ENCODE results near the gene ZMYM1. TPM values are rescaled to one million over a fixed set of nuclear protein-coding genes. Genes with fewer than 3 reads are reported as not detected.

ZMYM1 gene
- total RNA-seq, 4 donors from 2014 or later = 7.7 to 24.6 (median 14.5) TPM

DNA sequence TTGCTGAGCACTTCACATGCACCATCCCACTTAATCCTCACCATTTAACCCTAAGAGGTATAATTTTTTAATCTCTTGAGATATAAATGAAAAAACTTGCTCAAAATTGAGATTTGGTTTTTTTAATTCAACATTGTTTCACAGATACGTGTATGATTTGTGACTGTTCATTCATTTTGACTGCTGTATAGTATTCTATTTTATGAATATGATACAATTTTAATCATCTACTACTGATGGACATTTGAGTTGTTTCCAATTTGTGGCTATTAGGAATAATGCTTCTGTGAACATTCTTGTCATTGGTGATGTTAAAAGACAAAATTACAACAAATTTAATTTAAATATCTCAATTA, 46.8 kb upstream of the ZMYM1 start:
- 96 to 100% methylated on average over 1 of the region's 1 CpG for WGBS, 2 donors (ENCODE audit: low coverage in 1 of 2)
- H3K27me3 ChIP-seq = no peaks in the 10 kb centered on the region
- H3K4me3 ChIP-seq = peak overlapping the region in 1 of 2 donors; percentile 70
- peaks cover 0 to 12% (median 0%) of the 10 kb centered on the region in 3 donors for H3K9me3 ChIP-seq
- ATAC-seq = no peak
- H3K36me3 ChIP-seq = peaks cover 0 to 7% of the 10 kb centered on the region in 2 donors
- H3K4me1 ChIP-seq = peaks cover 12 to 33% (median 12%) of the 10 kb centered on the region in 3 donors
- H3K27ac ChIP-seq = peak overlapping the region in 3 of 4 donors; percentile 68 to 96 (median 94)
- TF ChIP-seq POLR2AphosphoS5 (IDR thresholded peaks at IDR 0.05) (no peak), POLR2A (IDR thresholded peaks at IDR 0.05) (no peak), EP300 (IDR thresholded peaks at IDR 0.05) (no peak)
- TF ChIP-seq, protein P1, sequence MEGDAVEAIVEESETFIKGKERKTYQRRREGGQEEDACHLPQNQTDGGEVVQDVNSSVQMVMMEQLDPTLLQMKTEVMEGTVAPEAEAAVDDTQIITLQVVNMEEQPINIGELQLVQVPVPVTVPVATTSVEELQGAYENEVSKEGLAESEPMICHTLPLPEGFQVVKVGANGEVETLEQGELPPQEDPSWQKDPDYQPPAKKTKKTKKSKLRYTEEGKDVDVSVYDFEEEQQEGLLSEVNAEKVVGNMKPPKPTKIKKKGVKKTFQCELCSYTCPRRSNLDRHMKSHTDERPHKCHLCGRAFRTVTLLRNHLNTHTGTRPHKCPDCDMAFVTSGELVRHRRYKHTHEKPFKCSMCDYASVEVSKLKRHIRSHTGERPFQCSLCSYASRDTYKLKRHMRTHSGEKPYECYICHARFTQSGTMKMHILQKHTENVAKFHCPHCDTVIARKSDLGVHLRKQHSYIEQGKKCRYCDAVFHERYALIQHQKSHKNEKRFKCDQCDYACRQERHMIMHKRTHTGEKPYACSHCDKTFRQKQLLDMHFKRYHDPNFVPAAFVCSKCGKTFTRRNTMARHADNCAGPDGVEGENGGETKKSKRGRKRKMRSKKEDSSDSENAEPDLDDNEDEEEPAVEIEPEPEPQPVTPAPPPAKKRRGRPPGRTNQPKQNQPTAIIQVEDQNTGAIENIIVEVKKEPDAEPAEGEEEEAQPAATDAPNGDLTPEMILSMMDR (IDR thresholded peaks at IDR 0.05) = no peak

DNA sequence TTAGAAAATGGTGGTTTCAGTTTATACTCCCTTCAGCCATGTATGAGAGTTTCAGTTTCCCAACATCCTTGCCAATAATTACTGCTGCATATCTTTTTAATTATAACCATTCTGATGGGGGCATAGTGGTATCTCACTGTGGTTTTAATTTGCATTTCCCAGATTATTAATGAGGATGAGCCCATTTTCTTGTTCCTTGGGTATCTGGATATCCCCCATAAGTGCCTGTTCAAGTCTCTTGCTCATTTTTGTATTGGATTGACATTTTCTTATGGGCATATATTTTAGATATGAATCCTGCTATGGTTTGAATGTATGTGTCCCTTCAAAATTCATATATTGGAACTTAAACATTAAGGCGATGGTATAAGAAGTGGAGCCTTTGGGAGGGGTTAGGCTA, 45.8 kb upstream of the ZMYM1 start:
- no peak overlapping the region for H3K27ac ChIP-seq
- no peak for TF ChIP-seq EP300 (IDR thresholded peaks at IDR 0.05)
- TF ChIP-seq POLR2AphosphoS5 (IDR thresholded peaks at IDR 0.05) = no peak
- TF ChIP-seq POLR2A (IDR thresholded peaks at IDR 0.05) = no peak
- TF ChIP-seq, protein P1 (IDR thresholded peaks at IDR 0.05) = no peak
- H3K4me3 ChIP-seq = no peak overlapping the region
- whole genome bisulfite sequencing, 2 donors (ENCODE audit: low coverage in 1 of 2) = 100% methylated on average over 1 of the region's 1 CpG; no CpG with 5 or more reads in 1 of the 2 donors
- peaks cover 0 to 12% (median 0%) of the 10 kb centered on the region in 3 donors for H3K9me3 ChIP-seq
- peaks cover 12 to 24% (median 12%) of the 10 kb centered on the region in 3 donors for H3K4me1 ChIP-seq
- H3K27me3 ChIP-seq = no peaks in the 10 kb centered on the region
- H3K36me3 ChIP-seq = no peaks in the 10 kb centered on the region
- ATAC-seq = no peak

DNA sequence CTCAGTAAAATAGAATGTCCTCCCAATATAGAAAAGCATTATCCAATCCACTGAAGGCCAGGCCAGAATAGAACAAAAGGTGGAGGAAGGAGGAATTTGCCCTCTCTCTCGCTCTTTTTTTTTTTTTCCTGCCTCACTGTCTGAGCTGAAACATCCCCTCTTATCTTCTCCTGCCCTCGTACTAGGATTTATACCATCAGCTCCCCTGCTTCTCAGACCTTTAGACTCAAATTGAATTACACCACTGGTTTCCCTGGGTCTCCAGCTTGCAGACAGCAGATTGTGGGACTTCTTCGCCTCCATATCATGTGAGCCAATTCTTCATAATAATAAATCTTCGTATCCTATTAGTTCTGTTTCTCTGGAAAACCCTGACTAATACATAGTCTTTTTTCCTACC, 42.6 kb upstream of the ZMYM1 start:
- no peak for ATAC-seq
- Histone ChIP-seq H3K27ac (no peak overlapping the region), H3K36me3 (no peaks in the 10 kb centered on the region), H3K27me3 (no peaks in the 10 kb centered on the region), H3K9me3 (peaks cover 0 to 12% (median 0%) of the 10 kb centered on the region in 3 donors), H3K4me1 (no peaks in the 10 kb centered on the region), H3K4me3 (no peak overlapping the region)
- TF ChIP-seq POLR2AphosphoS5 (IDR thresholded peaks at IDR 0.05) (no peak), POLR2A (IDR thresholded peaks at IDR 0.05) (no peak), EP300 (IDR thresholded peaks at IDR 0.05) (no peak)
- TF ChIP-seq, protein P1 (IDR thresholded peaks at IDR 0.05) = no peak
- 68 to 70% methylated on average over 4 of the region's 4 CpGs for WGBS, 2 donors (ENCODE audit: low coverage in 1 of 2)

DNA sequence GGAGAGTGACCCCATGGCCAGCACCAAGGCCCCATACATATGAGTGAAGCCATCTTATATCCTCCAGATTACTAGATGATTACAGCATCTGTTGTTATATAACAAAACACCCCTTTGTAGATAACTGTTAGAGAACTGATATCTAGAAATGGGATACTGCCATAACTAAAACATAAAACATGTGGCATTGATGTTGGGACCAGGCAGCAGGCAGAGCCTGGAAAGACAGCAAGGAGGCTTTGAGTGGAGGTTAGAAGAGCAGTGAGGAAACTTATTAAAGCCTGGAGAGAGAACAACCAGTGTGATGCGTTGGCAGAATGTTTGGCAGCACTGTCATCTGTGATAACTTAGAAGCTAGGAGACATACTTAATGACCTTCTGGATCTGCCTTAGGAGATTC, 42.0 kb upstream of the ZMYM1 start:
- Histone ChIP-seq H3K27ac (no peak overlapping the region), H3K27me3 (no peaks in the 10 kb centered on the region), H3K9me3 (peaks cover 0 to 12% (median 0%) of the 10 kb centered on the region in 3 donors), H3K4me1 (no peaks in the 10 kb centered on the region), H3K36me3 (no peaks in the 10 kb centered on the region), H3K4me3 (no peak overlapping the region)
- no peak for ATAC-seq
- 50 to 63% methylated on average over 1 of the region's 1 CpG for WGBS, 2 donors (ENCODE audit: low coverage in 1 of 2)
- TF ChIP-seq POLR2A (IDR thresholded peaks at IDR 0.05) = no peak
- TF ChIP-seq, protein P1 (IDR thresholded peaks at IDR 0.05) = no peak
- no peak for TF ChIP-seq POLR2AphosphoS5 (IDR thresholded peaks at IDR 0.05)
- TF ChIP-seq EP300 (IDR thresholded peaks at IDR 0.05) = no peak

DNA sequence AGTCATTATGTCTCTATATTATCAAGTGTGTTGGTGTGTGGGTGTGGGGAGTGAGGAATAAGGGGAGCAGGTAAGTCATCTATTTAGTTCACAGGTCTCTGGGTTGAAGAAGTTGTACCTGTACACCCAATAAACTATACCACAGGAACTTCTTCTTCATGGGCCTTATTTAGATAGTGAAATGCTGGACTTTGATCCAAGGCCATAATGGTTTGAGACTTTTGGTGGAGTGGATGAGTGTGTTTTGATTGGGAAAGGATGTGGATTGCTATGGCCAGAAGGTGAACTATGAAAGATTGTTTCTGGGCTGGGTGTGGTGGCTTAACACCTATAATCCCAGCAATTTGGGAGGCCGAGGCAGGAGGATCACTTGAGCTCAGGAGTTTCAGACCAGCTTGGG, 40.5 kb upstream of the ZMYM1 start:
- no peak for ATAC-seq
- no peak overlapping the region for H3K27ac ChIP-seq
- no peaks in the 10 kb centered on the region for H3K36me3 ChIP-seq
- H3K4me3 ChIP-seq = no peak overlapping the region
- H3K9me3 ChIP-seq = peaks cover 0 to 3% (median 0%) of the 10 kb centered on the region in 3 donors
- no peaks in the 10 kb centered on the region for H3K4me1 ChIP-seq
- H3K27me3 ChIP-seq = no peaks in the 10 kb centered on the region
- WGBS, 2 donors (ENCODE audit: low coverage in 1 of 2) = 78% methylated on average over 1 of the region's 1 CpG; no CpG with 5 or more reads in 1 of the 2 donors
- TF ChIP-seq POLR2AphosphoS5 (IDR thresholded peaks at IDR 0.05) (no peak), POLR2A (IDR thresholded peaks at IDR 0.05) (no peak), EP300 (IDR thresholded peaks at IDR 0.05) (no peak)
- TF ChIP-seq, protein P1 (IDR thresholded peaks at IDR 0.05) = no peak

Measured in gastroesophageal sphincter (tissue), 4 donors.